GM12878 (cell line): ENCODE data around the gene SHISA2. TPM values are rescaled to one million over a fixed set of nuclear protein-coding genes. Genes with fewer than 3 reads are reported as not detected.
A peak's percentile ranks its signal among the peaks of the same experiment; 100 is the strongest.

ENCODE experiments used
- ATAC-seq: fragments of 200-7000 bp; cut with Tn5 transposase; 3 replicates; pipeline ENCODE4 v1.9.1; 2020; ENCODE audit warnings: mild to moderate bottlenecking, moderate library complexity
- Bru-seq: library from RNA; stranded (reverse); fragments of 400-500 nt; gene quantifications from one replicate; lab custom pipeline; 2021; lab: Mats Ljungman, UMichigan
- BruChase-seq, 2 experiments: library from RNA; stranded (reverse); fragments of 400-500 nt; gene quantifications; one replicate each; lab custom pipeline; 2021; lab: Mats Ljungman, UMichigan
- BruUV-seq: library from RNA; stranded (reverse); fragments of 400-500 nt; replicated peaks from 2 replicates; lab custom pipeline; 2021; lab: Mats Ljungman, UMichigan
- CTCF ChIA-PET: fragments of 300-600 bp; sonication (Branson Sonifier 250); formaldehyde crosslinking; extraction: SDS; loops from one replicate; lab custom pipeline; 2021; ENCODE audit warnings: inconsistent platforms; lab: Yijun Ruan, JAX
- POLR2A ChIA-PET: fragments of 350-600 bp; formaldehyde crosslinking; extraction: SDS; loops from one replicate; lab custom pipeline; 2021; ENCODE audit warnings: inconsistent platforms; lab: Charles Lee
- RAD21 ChIA-PET: fragments of 300-600 bp; sonication (Branson Sonifier 250); formaldehyde crosslinking; loops from one replicate; lab custom pipeline; 2023; ENCODE audit warnings: antibody characterized with exemption; ENCODE audit not compliant: unreplicated experiment; lab: Charles Lee
- SMC1A ChIA-PET: fragments of 300-600 bp; sonication (Branson Sonifier 250); formaldehyde crosslinking; loops from one replicate; lab custom pipeline; 2023; ENCODE audit not compliant: unreplicated experiment, uncharacterized antibody; lab: Charles Lee
- DNase-seq: peaks from one replicate; pipeline ENCODE4 v3.0.0-alpha.2; 2011; ENCODE audit warnings: low read depth, low spot score
- FAIRE-seq: peaks from 3 replicates; lab custom pipeline; 2011; peaks lifted over from hg19 to GRCh38; lab: Jason Lieb, UNC
- H2AFZ ChIP-seq: 2 replicates; pipeline ENCODE4 v1.6.0; 2011; ENCODE audit warnings: low read depth, low read length, control low read depth; ENCODE audit not compliant: control insufficient read depth
- H3K27ac ChIP-seq: 2 replicates; pipeline ENCODE4 v1.5.1; 2011; ENCODE audit warnings: control low read depth; ENCODE audit not compliant: control insufficient read depth, insufficient read depth
- H3K27me3 ChIP-seq, 2 experiments: replicated peaks in 1 of 2; 2 replicates each; pipeline versions ENCODE4 v1.6.0 to v1.6.1; 2011; ENCODE audit warnings: low read length in 1 of 2; ENCODE audit not compliant: control insufficient read depth in 2 of 2, insufficient read depth in 2 of 2
- H3K36me3 ChIP-seq, 2 experiments: 2 replicates each; pipeline ENCODE4 v1.5.1; 2011; ENCODE audit warnings: low read length in 1 of 2; ENCODE audit not compliant: control insufficient read depth in 2 of 2, insufficient read depth in 2 of 2
- H3K4me1 ChIP-seq: 2 replicates; pipeline ENCODE4 v1.6.1; 2011; ENCODE audit warnings: mild to moderate bottlenecking, low read length, moderate library complexity, mixed read lengths; ENCODE audit not compliant: control insufficient read depth, insufficient read depth
- H3K4me2 ChIP-seq: 2 replicates; pipeline ENCODE4 v1.6.0; 2011; ENCODE audit warnings: control low read depth; ENCODE audit not compliant: control insufficient read depth, insufficient read depth
- H3K4me3 ChIP-seq: fragments of 200-600 bp; sonication (generic); 2 replicates; pipeline ENCODE4 v1.5.1; 2016
- H3K79me2 ChIP-seq: 2 replicates; pipeline ENCODE4 v1.6.0; 2011; ENCODE audit warnings: low read length; ENCODE audit not compliant: control insufficient read depth, insufficient read depth
- H3K9ac ChIP-seq: 2 replicates; pipeline ENCODE4 v1.8.0; 2011; ENCODE audit warnings: low read length, control low read depth, mixed read lengths; ENCODE audit not compliant: control insufficient read depth, insufficient read depth
- H3K9me3 ChIP-seq: replicated peaks from 3 replicates; pipeline ENCODE4 v1.5.1; 2011; ENCODE audit warnings: mild to moderate bottlenecking, low read length; ENCODE audit not compliant: control insufficient read depth, insufficient read depth
- H4K20me1 ChIP-seq: 2 replicates; pipeline ENCODE4 v1.6.0; 2011; ENCODE audit not compliant: control insufficient read depth, insufficient read depth
- CREB1 ChIP-seq: IDR thresholded peaks from 2 replicates; pipeline ENCODE4 v1.6.1; 2012; ENCODE audit warnings: low read depth, mild to moderate bottlenecking, inconsistent platforms
- FOXM1 ChIP-seq: IDR thresholded peaks from 2 replicates; pipeline ENCODE4 v1.6.1; 2012; ENCODE audit warnings: low read depth, mild to moderate bottlenecking, inconsistent platforms, low read length, moderate library complexity
- MEF2A ChIP-seq: IDR thresholded peaks from 2 replicates; pipeline ENCODE4 v1.6.1; 2011; ENCODE audit warnings: low read depth, mild to moderate bottlenecking, low read length, moderate library complexity; ENCODE audit not compliant: insufficient read depth
- POLR2A ChIP-seq: IDR thresholded peaks from 2 replicates; pipeline ENCODE4 v1.6.1; 2011; ENCODE audit warnings: low read depth, mild to moderate bottlenecking, low read length
- WGBS: methylation state at CpG from one replicate; pipeline ENCODE4 v1.1.6; 2016; ENCODE audit warnings: low lambda C conversion rate; ENCODE audit not compliant: insufficient replicate concordance, insufficient coverage; ENCODE audit errors: missing lambda C conversion rate; 5-methylcytosine and 5-hydroxymethylcytosine counted together
- in situ Hi-C: fragments of 300-500 bp; cut with MboI; formaldehyde crosslinking; loops from 9 replicates; pipeline ENCODE4 v1.14.3; 2018; ENCODE audit warnings: mixed read lengths
- intact Hi-C: fragments of 100-400 bp; cut with micrococcal nuclease; formaldehyde crosslinking; loops from one replicate; pipeline ENCODE4 v1.14.2; 2022; ENCODE audit not compliant: unreplicated experiment
- long read RNA-seq, 2 experiments: library from polyadenylated mRNA; unstranded; transcript quantifications; one replicate each; pipeline ENCODE4 v2.0.0, GENCODE V29; 2019 to 2020
- polyA minus RNA-seq, 3 experiments: library from RNA; depleted of rRNA, polyadenylated mRNA; stranded (reverse); fragments of >200 nt; gene quantifications; 2 replicates each; pipeline ENCODE4 v1.2.3, GENCODE V29; 2011
- polyA plus RNA-seq, 11 experiments: library from polyadenylated mRNA; depleted of rRNA in 4 of 11; unstranded in 6 of 11; stranded (reverse) in 5 of 11; fragments of >200 nt; fragmentation: Nextera tagmentation in 4 of 11; fragmentation: Illumina TruSeq in 1 of 11; extraction: Ambion mirVana in 4 of 11; extraction: Trizol in 1 of 11; gene quantifications; 1 replicate in 1 of 11; 2 replicates in 10 of 11; pipeline versions ENCODE4 v1.2.1 to v1.2.3, GENCODE V29; 2011 to 2016; ENCODE audit warnings: inconsistent platforms in 2 of 11, missing spikeins in 2 of 11, low read depth in 1 of 11
- total RNA-seq, 4 experiments: library from RNA; depleted of rRNA in 3 of 4; stranded (reverse); fragments of >200 nt in 3 of 4; fragmentation: Illumina TruSeq in 1 of 4; extraction: Trizol in 1 of 4; gene quantifications; 2 replicates each; pipeline versions ENCODE4 v1.2.1 to v1.2.3, GENCODE V29; 2013 to 2021
- TF ChIP-seq, protein P1 (sequence below): IDR thresholded peaks from 2 replicates; pipeline ENCODE4 v1.6.1; 2012; ENCODE audit warnings: low read depth, low read length, improper control_type of control experiment

Gene SHISA2
- not detected in 2 replicates for total RNA-seq (2013; cell fraction: nucleolus; rRNA removed)
- total RNA-seq (2014; rRNA removed), result not detected in 2 replicates
- total RNA-seq (2014; rRNA removed; fragmentation: Illumina TruSeq; extraction: Trizol), result not detected in 2 replicates
- total RNA-seq (2021), result 0.08 TPM in 1 of 2 replicates, not detected in the other
- polyA plus RNA-seq (2011; ENCODE audit: low read depth), result not detected
- not detected in 2 replicates for polyA plus RNA-seq (2011; rRNA removed)
- polyA plus RNA-seq (2011; cell fraction: cytosol; rRNA removed), result not detected in 2 replicates
- polyA plus RNA-seq (2011; cell fraction: nucleus; rRNA removed), result not detected in 2 replicates
- polyA plus RNA-seq (2012), result not detected in 2 replicates
- not detected in 2 replicates for polyA plus RNA-seq (2014; fragmentation: Illumina TruSeq; extraction: Trizol)
- polyA plus RNA-seq (2014; fragmentation: Nextera tagmentation; extraction: Ambion mirVana), result not detected
- not detected in 2 replicates for polyA plus RNA-seq (2014; rRNA removed)
- polyA plus RNA-seq (2016; fragmentation: Nextera tagmentation; extraction: Ambion mirVana), result under 1 TPM in 1 of 2 experiments, not detected in 1; 0.04 TPM
- polyA minus RNA-seq (2011; rRNA and poly(A)+ RNA removed), result not detected in 2 replicates
- polyA minus RNA-seq (2011; cell fraction: cytosol; rRNA and poly(A)+ RNA removed), result not detected in 2 replicates
- not detected in 2 replicates for polyA minus RNA-seq (2011; cell fraction: nucleus; rRNA and poly(A)+ RNA removed)
- Bru-seq, nascent RNA, result not detected
- BruChase-seq, experiment 1, labeled RNA remaining after a 6-hour chase, result not detected
- percentile 10 among the genes with signal in this experiment for BruChase-seq, experiment 2, labeled RNA remaining after a 2-hour chase
- long read RNA-seq, experiment 1, result 0 reads
- long read RNA-seq, experiment 2, result 0 reads

DNA sequence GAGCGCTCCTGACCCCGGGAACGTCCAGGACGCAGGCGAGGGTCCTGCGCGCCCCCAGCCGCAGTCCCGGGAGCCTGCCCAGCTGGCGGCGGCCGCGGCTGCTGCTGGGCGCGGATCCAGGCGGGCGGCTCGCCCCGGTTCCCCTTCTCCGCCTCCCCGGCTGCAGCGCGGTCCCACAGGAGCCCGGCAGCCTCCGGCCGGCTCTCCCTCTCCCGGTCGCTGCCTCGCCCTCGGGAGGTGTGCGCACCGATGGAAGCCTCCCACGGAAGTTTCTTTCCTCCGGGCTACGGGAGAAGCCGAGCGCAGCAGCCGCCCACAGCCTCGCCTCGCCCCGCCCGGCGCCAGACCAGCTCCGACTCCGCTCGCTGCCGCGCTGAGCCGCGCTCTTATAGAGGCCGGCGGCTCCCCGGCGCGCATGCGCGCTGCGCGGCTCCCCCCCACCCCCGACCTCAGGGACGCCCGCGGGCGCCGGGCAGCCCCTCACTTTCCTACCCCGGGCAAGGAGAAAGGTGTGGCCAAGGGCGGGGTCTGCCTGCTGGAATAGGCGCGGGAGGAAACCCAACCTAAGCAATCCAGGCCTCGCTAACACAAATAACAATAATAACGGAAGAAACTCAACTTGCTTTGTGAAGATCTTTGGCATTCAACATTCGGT lies at the start of gene SHISA2:
TSS of gene SHISA2 (minus strand) at position 360 of the 655 bp plus-strand sequence. CDS start 1,041 bp downstream, outside the sequence.
- RAD21 ChIA-PET, result no interaction called here

More for the DNA sequence above, at the start of gene SHISA2:
- no TSS peak for BruUV-seq
- Histone ChIP-seq H4K20me1 (no peaks in the 10 kb centered on the region), H3K27ac (no peak within 1 kb of the TSS), H3K4me3 (no peak within 1 kb of the TSS), H3K36me3 (no peaks in the 10 kb centered on the region), H2AFZ (no peak within 1 kb of the TSS), H3K9me3 (no peaks in the 10 kb centered on the region; the same call in 2 of the 3 replicates), H3K79me2 (no peaks in the 10 kb centered on the region), H3K4me1 (no peaks in the 10 kb centered on the region), H3K4me2 (peak within 1 kb of the TSS; percentile 17; the same call in 1 of the 2 replicates), H3K9ac (no peak within 1 kb of the TSS), H3K27me3 (peaks cover 4% of the 10 kb centered on the region in 2 experiments)
- SMC1A ChIA-PET, result no interaction called here
- TF ChIP-seq MEF2A, result no peak
- TF ChIP-seq POLR2A, result peak; percentile 58; the same call in 1 of the 2 replicates
- TF ChIP-seq, protein P1, sequence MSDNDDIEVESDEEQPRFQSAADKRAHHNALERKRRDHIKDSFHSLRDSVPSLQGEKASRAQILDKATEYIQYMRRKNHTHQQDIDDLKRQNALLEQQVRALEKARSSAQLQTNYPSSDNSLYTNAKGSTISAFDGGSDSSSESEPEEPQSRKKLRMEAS, result no peak
- TF ChIP-seq CREB1, result no peak
- no peak for TF ChIP-seq FOXM1
- ATAC-seq (no peak), DNase-seq (no peak), FAIRE-seq (no peak)
- CTCF ChIA-PET, result interaction anchor here (1.0 kb wide), 1 partner anchor 477 kb away, joined by 4 read pairs; no protein-coding TSS in a partner anchor
- POLR2A ChIA-PET, result no interaction called here
- intact Hi-C loops (no loop called here), in situ Hi-C loops (no loop called here)
- 22% methylated on average over 51 of the region's 72 CpGs for WGBS
